Measurements from ENCODE around the gene MAPK8. TPM values are rescaled to one million over a fixed set of nuclear protein-coding genes. Genes with fewer than 3 reads are reported as not detected.

Gene MAPK8
- total and polyA plus RNA-seq, 2 of the 4 experiments (the other 2 are of a cell fraction) = 41.5 to 54.7 TPM

DNA sequence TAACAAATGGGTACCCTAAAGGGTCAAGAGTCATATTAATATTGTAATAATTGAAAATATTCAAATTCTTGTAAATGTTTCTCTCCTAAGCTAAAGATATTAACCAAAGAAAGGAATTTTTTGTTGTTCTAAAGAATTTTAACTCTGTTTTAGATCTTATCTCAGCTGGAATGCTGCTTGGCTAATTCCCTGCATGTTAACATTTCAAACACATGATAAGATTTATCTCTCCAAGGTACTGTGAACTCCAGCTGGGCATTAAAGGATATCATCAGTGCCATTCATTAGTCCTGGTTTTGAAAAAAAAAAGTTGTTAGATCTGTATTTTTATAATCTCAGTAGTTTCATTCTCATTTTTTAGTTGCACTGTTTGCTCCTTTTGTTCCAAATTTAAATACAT, 76.9 kb downstream of the MAPK8 start:
- Histone ChIP-seq H4K20me1 (ENCODE audit: insufficient read depth, low read length) (peaks cover 10% of the 10 kb centered on the region; the same call in 1 of the 2 replicates), H2AFZ (replicated peaks; ENCODE audit: low read length, poor library complexity) (no peak overlapping the region), H3K4ac (ENCODE audit: low read depth, low read length) (no peak overlapping the region), H3K56ac (ENCODE audit: extremely low read depth, insufficient read depth, low read length) (no peak overlapping the region), H2AK9ac (replicated peaks; ENCODE audit: low read depth, low read length, poor library complexity) (no peak overlapping the region), H3K27me3 (ENCODE audit: control insufficient read depth, insufficient read depth, low read length) (no peaks in the 10 kb centered on the region), H2BK5ac (ENCODE audit: low read depth, low read length, poor library complexity, severe bottlenecking) (no peak overlapping the region), H2BK120ac (ENCODE audit: low read depth, low read length) (no peak overlapping the region), H2BK20ac (ENCODE audit: low read depth, low read length) (no peak overlapping the region), H3K4me1 (ENCODE audit: control insufficient read depth, insufficient read depth, low read length) (peaks cover 3% of the 10 kb centered on the region; the same call in 1 of the 2 replicates), H3K23ac (ENCODE audit: low read depth, low read length) (no peak overlapping the region), H3K4me3 (ENCODE audit: insufficient read depth, low read depth, low read length) (no peak overlapping the region), H3K9ac (ENCODE audit: low read depth, low read length) (no peak overlapping the region), H3K9me3 (ENCODE audit: control insufficient read depth, insufficient read depth, low read length) (peaks cover 3% of the 10 kb centered on the region; the same call in 1 of the 2 replicates), H2BK15ac (ENCODE audit: low read depth, low read length) (no peak overlapping the region), H3K14ac (replicated peaks; ENCODE audit: low read depth, low read length) (no peak overlapping the region), H3K79me1 (ENCODE audit: low read depth in 1 of 2, low read length in 2 of 2) (peaks cover 33% of the 10 kb centered on the region in 2 experiments), H4K5ac (ENCODE audit: low read depth, low read length) (no peak overlapping the region), H3K4me2 (ENCODE audit: low read depth, low read length) (no peak overlapping the region), H4K8ac (ENCODE audit: low read depth in 2 of 2, low read length in 2 of 2) (no peak overlapping the region), H3K27ac (ENCODE audit: insufficient read depth, low read length) (no peak overlapping the region), H3K18ac (ENCODE audit: low read depth, low read length) (no peak overlapping the region), H3K9me1 (ENCODE audit: insufficient read depth, low read length) (0 out of 2 replicates have a peak, but pooled peaks cover 3% of the 10 kb centered on the region), H3K36me3 (ENCODE audit: control insufficient read depth, insufficient read depth, low read length) (no peaks in the 10 kb centered on the region), H4K91ac (ENCODE audit: insufficient read depth, low read depth, low read length) (no peak overlapping the region), H2AK5ac (ENCODE audit: low read depth, low read length) (no peak overlapping the region)
- intact Hi-C loops (cut with micrococcal nuclease) = no loop called here
- TF ChIP-seq BHLHE40 (IDR thresholded peaks at IDR 0.05; ENCODE audit: low read depth, low read length) = no peak
- TF ChIP-seq POLR2A (IDR thresholded peaks at IDR 0.05; ENCODE audit: low read depth, low read length) = no peak
- TF ChIP-seq CHD1 (IDR thresholded peaks at IDR 0.05; ENCODE audit: low read depth, low read length) = no peak
- TF ChIP-seq, protein P1, sequence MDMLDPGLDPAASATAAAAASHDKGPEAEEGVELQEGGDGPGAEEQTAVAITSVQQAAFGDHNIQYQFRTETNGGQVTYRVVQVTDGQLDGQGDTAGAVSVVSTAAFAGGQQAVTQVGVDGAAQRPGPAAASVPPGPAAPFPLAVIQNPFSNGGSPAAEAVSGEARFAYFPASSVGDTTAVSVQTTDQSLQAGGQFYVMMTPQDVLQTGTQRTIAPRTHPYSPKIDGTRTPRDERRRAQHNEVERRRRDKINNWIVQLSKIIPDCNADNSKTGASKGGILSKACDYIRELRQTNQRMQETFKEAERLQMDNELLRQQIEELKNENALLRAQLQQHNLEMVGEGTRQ (IDR thresholded peaks at IDR 0.05; ENCODE audit: low read depth, low read length) = no peak
- POLR2A ChIA-PET (ENCODE audit: unreplicated experiment) = no interaction called here
- no peak for DNase-seq
- no TSS peak for BruUV-seq (replicated peaks)
- peak; percentile 64 for ATAC-seq (ENCODE audit: low read depth)
- CTCF ChIA-PET = interaction anchor here (1.6 kb wide), 1 partner anchor 273 kb away, joined by 3 read pairs; no protein-coding TSS in a partner anchor
- dilution Hi-C loops (cut with HindIII; ENCODE audit: low sequenced_read_pairs, unreplicated experiment) = no loop called here
- in situ Hi-C loops (cut with MboI; ENCODE audit: low sequenced_read_pairs) = no loop called here

Measured in IMR-90 (cell line).